Liver (tissue), 9 donors: Measurements from ENCODE around the gene ARHGDIB. TPM values are rescaled to one million over a fixed set of nuclear protein-coding genes. Genes with fewer than 3 reads are reported as not detected.

Experiments used
- DNase-seq: peaks from one replicate; pipeline ENCODE4 v3.0.0-alpha.2; 2017; ENCODE audit warnings: low spot score
- H3K27ac ChIP-seq, 2 donors: one replicate each; pipeline ENCODE4 v1.7.0; 2013; ENCODE audit warnings: inconsistent platforms in 2 of 2, low read length in 2 of 2, control low read depth in 1 of 2, low read depth in 1 of 2, mild to moderate bottlenecking in 1 of 2
- H3K27me3 ChIP-seq, 4 donors: one replicate each; pipeline versions ENCODE4 v1.6.1 to v1.7.0; 2013; ENCODE audit warnings: low read length in 3 of 4, inconsistent platforms in 1 of 4, mild to moderate bottlenecking in 1 of 4, moderate library complexity in 1 of 4; ENCODE audit not compliant: control insufficient read depth in 4 of 4, insufficient read depth in 4 of 4
- H3K36me3 ChIP-seq, 4 donors: one replicate each; pipeline versions ENCODE4 v1.6.1 to v1.7.0; 2013; ENCODE audit warnings: low read length in 3 of 4, mild to moderate bottlenecking in 3 of 4, low read depth in 1 of 4, moderate library complexity in 1 of 4; ENCODE audit not compliant: control insufficient read depth in 4 of 4, insufficient read depth in 3 of 4
- H3K4me1 ChIP-seq, 4 donors: one replicate each; pipeline versions ENCODE4 v1.6.1 to v1.7.0; 2013; ENCODE audit warnings: low read length in 3 of 4, mild to moderate bottlenecking in 3 of 4, moderate library complexity in 1 of 4; ENCODE audit not compliant: control insufficient read depth in 4 of 4, insufficient read depth in 4 of 4
- H3K4me3 ChIP-seq, 3 donors: one replicate each; pipeline versions ENCODE4 v1.6.1 to v1.7.0; 2013; ENCODE audit warnings: low read length in 3 of 3, control low read depth in 1 of 3, low read depth in 1 of 3, mild to moderate bottlenecking in 1 of 3
- H3K9ac ChIP-seq, 2 donors: one replicate each; pipeline ENCODE4 v1.7.0; 2013; ENCODE audit warnings: low read length in 2 of 2, mild to moderate bottlenecking in 2 of 2, moderate library complexity in 2 of 2, control low read depth in 1 of 2, low read depth in 1 of 2
- H3K9me3 ChIP-seq, 4 donors: one replicate each; pipeline versions ENCODE4 v1.6.1 to v1.7.0; 2013; ENCODE audit warnings: low read length in 3 of 4; ENCODE audit not compliant: control insufficient read depth in 4 of 4
- ATF3 ChIP-seq: IDR thresholded peaks from 2 replicates; pipeline ENCODE4 v1.6.1; 2016; ENCODE audit warnings: antibody characterized with exemption
- EGR1 ChIP-seq, 2 donors: IDR thresholded peaks; 2 replicates each; pipeline ENCODE4 v1.6.1; 2016 to 2018; ENCODE audit warnings: antibody characterized with exemption in 2 of 2, low read depth in 2 of 2
- FOXA1 ChIP-seq: IDR thresholded peaks from 2 replicates; pipeline ENCODE4 v1.6.1; 2016; ENCODE audit warnings: antibody characterized with exemption
- FOXA2 ChIP-seq: IDR thresholded peaks from 2 replicates; pipeline ENCODE4 v1.6.1; 2016; ENCODE audit warnings: antibody characterized with exemption
- GABPA ChIP-seq, 2 donors: IDR thresholded peaks in 1 of 2; conservative IDR thresholded peaks in 1 of 2; 2 replicates each; pipeline ENCODE4 v1.6.1; 2016; ENCODE audit warnings: antibody characterized with exemption in 2 of 2, mild to moderate bottlenecking in 1 of 2, moderate library complexity in 1 of 2
- HNF4A ChIP-seq, 2 donors: conservative IDR thresholded peaks; 2 replicates each; pipeline ENCODE4 v1.6.1; 2016; ENCODE audit warnings: antibody characterized with exemption in 2 of 2, mild to moderate bottlenecking in 2 of 2
- HNF4G ChIP-seq: IDR thresholded peaks from 2 replicates; pipeline ENCODE4 v1.6.1; 2016; ENCODE audit warnings: antibody characterized with exemption
- JUND ChIP-seq, 2 donors: IDR thresholded peaks; 2 replicates each; pipeline ENCODE4 v1.6.1; 2016; ENCODE audit warnings: antibody characterized with exemption in 2 of 2
- NR2F2 ChIP-seq: IDR thresholded peaks from 2 replicates; pipeline ENCODE4 v1.6.1; 2016; ENCODE audit warnings: antibody characterized with exemption
- RAD21 ChIP-seq, 2 donors: IDR thresholded peaks; 2 replicates each; pipeline ENCODE4 v1.6.1; 2016; ENCODE audit warnings: antibody characterized with exemption in 2 of 2, mild to moderate bottlenecking in 2 of 2
- REST ChIP-seq: IDR thresholded peaks from 2 replicates; pipeline ENCODE4 v1.6.1; 2016; ENCODE audit warnings: antibody characterized with exemption, mild to moderate bottlenecking
- RXRA ChIP-seq, 2 donors: IDR thresholded peaks; 2 replicates each; pipeline ENCODE4 v1.6.1; 2017 to 2018; ENCODE audit warnings: antibody characterized with exemption in 2 of 2, mild to moderate bottlenecking in 1 of 2
- SP1 ChIP-seq: IDR thresholded peaks from 2 replicates; pipeline ENCODE4 v1.6.1; 2018; ENCODE audit warnings: antibody characterized with exemption, mild to moderate bottlenecking
- TAF1 ChIP-seq: conservative IDR thresholded peaks from 2 replicates; pipeline ENCODE4 v1.6.1; 2016; ENCODE audit warnings: antibody characterized with exemption, mild to moderate bottlenecking
- ZBTB33 ChIP-seq: IDR thresholded peaks from 2 replicates; pipeline ENCODE4 v1.6.1; 2016; ENCODE audit warnings: antibody characterized with exemption
- WGBS: extraction: QIAGEN DNeasy Blood & Tissue Kit; methylation state at CpG from one replicate; pipeline ENCODE4 v1.1.7; 2013; 5-methylcytosine and 5-hydroxymethylcytosine counted together
- polyA plus RNA-seq, 2 donors: library from polyadenylated mRNA; stranded (reverse) in 1 of 2; unstranded in 1 of 2; fragments of 200-250 nt in 1 of 2; fragments of >200 nt in 1 of 2; fragmentation: Nextera tagmentation in 1 of 2; extraction: Ambion mirVana in 1 of 2; gene quantifications; one replicate each; pipeline versions ENCODE4 v1.2.1 to v1.2.3, GENCODE V29; 2013 to 2015
- total RNA-seq, 2 donors: library from RNA; depleted of rRNA; stranded (reverse); fragments of >200 nt; gene quantifications; one replicate each; pipeline ENCODE4 v1.2.3, GENCODE V29; 2014
- TF ChIP-seq, protein P1 (sequence below): fragments of 150-350 bp; IDR thresholded peaks from 2 replicates; pipeline ENCODE4 v1.5.1; 2017; ENCODE audit warnings: improper control_type of control experiment, low read depth, low read length; ENCODE audit not compliant: missing input control
- TF ChIP-seq, protein P2 (sequence below): IDR thresholded peaks from 2 replicates; pipeline ENCODE4 v1.6.1; 2016; ENCODE audit warnings: antibody characterized with exemption
- donor health status: healthy.
- donor health status: healthy.
- donor health status: healthy.
- donor health status: healthy.
- donor health status: healthy.

Gene ARHGDIB
- total and polyA plus RNA-seq, 4 donors: 36.3 to 66.9 (median 47.5) TPM

- H3K27me3 ChIP-seq: no peaks in the 10 kb centered on the region
- TF ChIP-seq JUND (IDR thresholded peaks at IDR 0.05) (no peak), GABPA (IDR thresholded peaks at IDR 0.05 in 1 of 2, conservative IDR thresholded peaks at IDR 0.05 in 1 of 2) (no peak), ATF3 (no peak), EGR1 (IDR thresholded peaks at IDR 0.05; ENCODE audit: low read depth in 2 of 2) (no peak), HNF4G (no peak), RAD21 (IDR thresholded peaks at IDR 0.05) (no peak), NR2F2 (no peak), FOXA1 (no peak), SP1 (no peak), ZBTB33 (no peak), REST (no peak), TAF1 (no peak), HNF4A (conservative IDR thresholded peaks at IDR 0.05) (no peak), FOXA2 (no peak), RXRA (IDR thresholded peaks at IDR 0.05) (no peak)
- TF ChIP-seq, protein P1, sequence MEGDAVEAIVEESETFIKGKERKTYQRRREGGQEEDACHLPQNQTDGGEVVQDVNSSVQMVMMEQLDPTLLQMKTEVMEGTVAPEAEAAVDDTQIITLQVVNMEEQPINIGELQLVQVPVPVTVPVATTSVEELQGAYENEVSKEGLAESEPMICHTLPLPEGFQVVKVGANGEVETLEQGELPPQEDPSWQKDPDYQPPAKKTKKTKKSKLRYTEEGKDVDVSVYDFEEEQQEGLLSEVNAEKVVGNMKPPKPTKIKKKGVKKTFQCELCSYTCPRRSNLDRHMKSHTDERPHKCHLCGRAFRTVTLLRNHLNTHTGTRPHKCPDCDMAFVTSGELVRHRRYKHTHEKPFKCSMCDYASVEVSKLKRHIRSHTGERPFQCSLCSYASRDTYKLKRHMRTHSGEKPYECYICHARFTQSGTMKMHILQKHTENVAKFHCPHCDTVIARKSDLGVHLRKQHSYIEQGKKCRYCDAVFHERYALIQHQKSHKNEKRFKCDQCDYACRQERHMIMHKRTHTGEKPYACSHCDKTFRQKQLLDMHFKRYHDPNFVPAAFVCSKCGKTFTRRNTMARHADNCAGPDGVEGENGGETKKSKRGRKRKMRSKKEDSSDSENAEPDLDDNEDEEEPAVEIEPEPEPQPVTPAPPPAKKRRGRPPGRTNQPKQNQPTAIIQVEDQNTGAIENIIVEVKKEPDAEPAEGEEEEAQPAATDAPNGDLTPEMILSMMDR: no peak
- TF ChIP-seq, protein P2, sequence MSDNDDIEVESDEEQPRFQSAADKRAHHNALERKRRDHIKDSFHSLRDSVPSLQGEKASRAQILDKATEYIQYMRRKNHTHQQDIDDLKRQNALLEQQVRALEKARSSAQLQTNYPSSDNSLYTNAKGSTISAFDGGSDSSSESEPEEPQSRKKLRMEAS: no peak
- WGBS: 45% methylated on average over 3 of the region's 3 CpGs
- no peak within 1 kb of the TSS for H3K4me3 ChIP-seq
- no peaks in the 10 kb centered on the region for H3K9me3 ChIP-seq
- no peak within 1 kb of the TSS for H3K9ac ChIP-seq
- DNase-seq: no peak
- peaks cover 0 to 7% (median 0%) of the 10 kb centered on the region in 4 donors for H3K36me3 ChIP-seq
- H3K27ac ChIP-seq: no peak within 1 kb of the TSS
- no peaks in the 10 kb centered on the region for H3K4me1 ChIP-seq
These were observed 23.1 kb downstream of the ARHGDIB start, which contains the start of gene ERP27 for GRCh38 chr12:14938301-14938700. Gene ERP27, minus strand, starts transcription at chr12:14938537. Its CDS starts 29 bp downstream, at chr12:14938508.
